Dedifferentiated amniotic fluid mesenchymal stem cell (primary cell): ENCODE data around the gene LAYN.

ENCODE experiments used
- DNase-seq: peaks from one replicate; pipeline ENCODE4 v3.0.0-alpha.2; 2016; ENCODE audit errors: extremely low spot score

Gene LAYN

GRCh38 chr11:111592491-111592890 lies 52.0 kb downstream of the LAYN start:
- no peak for DNase-seq

- DNase-seq, result no peak
These were observed 55.8 kb downstream of the LAYN start for GRCh38 chr11:111596319-111596718.

GRCh38 chr11:111598148-111598547 lies 57.6 kb downstream of the LAYN start:
- no peak for DNase-seq

- peak; percentile 85 for DNase-seq
These were observed 58.0 kb downstream of the LAYN start for GRCh38 chr11:111598559-111598958.

- no peak for DNase-seq
These were observed 61.1 kb downstream of the LAYN start for GRCh38 chr11:111601636-111601978.

GRCh38 chr11:111601979-111602864 lies 61.7 kb downstream of the LAYN start, which contains the start of gene SIK2:
SIK2 (plus strand) TSS chr11:111602449; CDS start chr11:111602564, 115 bp downstream.
- peak; percentile 90 for DNase-seq

- no peak for DNase-seq
These were observed 62.5 kb downstream of the LAYN start for GRCh38 chr11:111602865-111603610.

- DNase-seq, result no peak
These were observed 63.2 kb downstream of the LAYN start for GRCh38 chr11:111603611-111604130.

- DNase-seq, result peak; percentile 61
These were observed 64.0 kb downstream of the LAYN start for GRCh38 chr11:111604392-111605009.

- no peak for DNase-seq
These were observed 65.2 kb downstream of the LAYN start for GRCh38 chr11:111605681-111606080.

- no peak for DNase-seq
These were observed 66.5 kb downstream of the LAYN start for GRCh38 chr11:111606986-111607385.

GRCh38 chr11:111607751-111608150 lies 67.2 kb downstream of the LAYN start:
- no peak for DNase-seq
